ENCODE results near the gene CDH4. TPM values are rescaled to one million over a fixed set of nuclear protein-coding genes. Genes with fewer than 3 reads are reported as not detected.

CDH4 gene
- total and polyA plus RNA-seq, 7 donors = under 0.01 to 0.06 TPM; not detected in 5

- Histone ChIP-seq H3K4me3 (no peak overlapping the region), H3K9me3 (no peaks in the 10 kb centered on the region), H3K27ac (no peak overlapping the region), H3K36me3 (no peaks in the 10 kb centered on the region), H3K4me1 (no peaks in the 10 kb centered on the region), H3K27me3 (peaks cover 0 to 49% (median 0%) of the 10 kb centered on the region in 3 donors)
- WGBS, 2 donors = 80 to 83% methylated on average over 17 of the region's 17 CpGs
- peak; percentile 47 for DNase-seq
- intact Hi-C loops (cut with DNase I) = no loop called here
- TF ChIP-seq EP300 (IDR thresholded peaks at IDR 0.05) = no peak
- no peak for TF ChIP-seq POLR2A (IDR thresholded peaks at IDR 0.05)
- no peak for TF ChIP-seq POLR2AphosphoS5 (IDR thresholded peaks at IDR 0.05)
- no peak for TF ChIP-seq CTCF (IDR thresholded peaks at IDR 0.05)
Measured at GRCh38 chr20:61764471-61765025, 512.5 kb downstream of the CDH4 start.

GRCh38 chr20:61765081-61765870 is 513.2 kb downstream of the CDH4 start:
- TF ChIP-seq EP300 (IDR thresholded peaks at IDR 0.05) = no peak
- no peak for TF ChIP-seq POLR2A (IDR thresholded peaks at IDR 0.05)
- TF ChIP-seq POLR2AphosphoS5 (IDR thresholded peaks at IDR 0.05) = no peak
- no peak for TF ChIP-seq CTCF (IDR thresholded peaks at IDR 0.05)
- Histone ChIP-seq H3K4me3 (no peak overlapping the region), H3K9me3 (no peaks in the 10 kb centered on the region), H3K4me1 (no peaks in the 10 kb centered on the region), H3K27me3 (peaks cover 0 to 45% (median 0%) of the 10 kb centered on the region in 3 donors), H3K36me3 (no peaks in the 10 kb centered on the region), H3K27ac (no peak overlapping the region)
- DNase-seq = peak; percentile 50
- intact Hi-C loops (cut with DNase I) = no loop called here
- WGBS, 2 donors = 63 to 80% methylated on average over 16 of the region's 16 CpGs

- TF ChIP-seq POLR2A (IDR thresholded peaks at IDR 0.05) (no peak), CTCF (IDR thresholded peaks at IDR 0.05) (no peak), EP300 (IDR thresholded peaks at IDR 0.05) (no peak), POLR2AphosphoS5 (IDR thresholded peaks at IDR 0.05) (no peak)
- peak; percentile 38 for DNase-seq
- WGBS, 2 donors = 77 to 81% methylated on average over 12 of the region's 12 CpGs
- peaks cover 0 to 39% (median 0%) of the 10 kb centered on the region in 3 donors for H3K27me3 ChIP-seq
- no peaks in the 10 kb centered on the region for H3K9me3 ChIP-seq
- no peak overlapping the region for H3K4me3 ChIP-seq
- H3K27ac ChIP-seq = no peak overlapping the region
- H3K4me1 ChIP-seq = no peaks in the 10 kb centered on the region
- H3K36me3 ChIP-seq = no peaks in the 10 kb centered on the region
- intact Hi-C loops (cut with DNase I) = no loop called here
Measured at GRCh38 chr20:61765871-61766654, 514.0 kb downstream of the CDH4 start.

GRCh38 chr20:61766921-61767610 is 515.0 kb downstream of the CDH4 start:
- no peak overlapping the region for H3K4me3 ChIP-seq
- peaks cover 0 to 30% (median 0%) of the 10 kb centered on the region in 3 donors for H3K27me3 ChIP-seq
- H3K9me3 ChIP-seq = no peaks in the 10 kb centered on the region
- intact Hi-C loops (cut with DNase I) = no loop called here
- H3K27ac ChIP-seq = no peak overlapping the region
- DNase-seq = peak; percentile 47
- 69 to 82% methylated on average over 15 of the region's 15 CpGs for WGBS, 2 donors
- H3K4me1 ChIP-seq = no peaks in the 10 kb centered on the region
- no peaks in the 10 kb centered on the region for H3K36me3 ChIP-seq
- no peak for TF ChIP-seq POLR2A (IDR thresholded peaks at IDR 0.05)
- TF ChIP-seq CTCF (IDR thresholded peaks at IDR 0.05) = no peak
- no peak for TF ChIP-seq POLR2AphosphoS5 (IDR thresholded peaks at IDR 0.05)
- no peak for TF ChIP-seq EP300 (IDR thresholded peaks at IDR 0.05)

Data from sigmoid colon (tissue), 7 donors.